ENCODE measurements around the gene RAP1GAP2.

DNA sequence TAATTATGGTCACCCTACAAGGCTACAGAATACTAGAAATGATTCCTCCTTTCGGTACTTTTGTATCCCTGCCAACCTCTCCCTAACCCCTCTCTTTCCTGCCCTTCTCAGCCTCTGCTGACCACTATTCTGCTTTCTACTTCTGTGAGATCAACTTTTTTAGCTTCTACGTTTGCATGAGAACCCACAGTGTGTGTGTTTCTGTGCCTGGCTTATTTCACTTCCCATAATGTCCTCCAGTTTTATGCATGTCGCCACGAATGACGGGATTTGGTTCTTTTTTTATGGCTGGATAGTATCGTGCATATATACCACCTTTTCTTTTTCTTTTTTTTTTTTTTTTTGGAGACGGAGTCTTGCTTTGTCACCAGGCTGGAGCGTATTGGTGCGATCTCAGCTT is 92.1 kb downstream of the RAP1GAP2 start:
- TF ChIP-seq, protein P1, sequence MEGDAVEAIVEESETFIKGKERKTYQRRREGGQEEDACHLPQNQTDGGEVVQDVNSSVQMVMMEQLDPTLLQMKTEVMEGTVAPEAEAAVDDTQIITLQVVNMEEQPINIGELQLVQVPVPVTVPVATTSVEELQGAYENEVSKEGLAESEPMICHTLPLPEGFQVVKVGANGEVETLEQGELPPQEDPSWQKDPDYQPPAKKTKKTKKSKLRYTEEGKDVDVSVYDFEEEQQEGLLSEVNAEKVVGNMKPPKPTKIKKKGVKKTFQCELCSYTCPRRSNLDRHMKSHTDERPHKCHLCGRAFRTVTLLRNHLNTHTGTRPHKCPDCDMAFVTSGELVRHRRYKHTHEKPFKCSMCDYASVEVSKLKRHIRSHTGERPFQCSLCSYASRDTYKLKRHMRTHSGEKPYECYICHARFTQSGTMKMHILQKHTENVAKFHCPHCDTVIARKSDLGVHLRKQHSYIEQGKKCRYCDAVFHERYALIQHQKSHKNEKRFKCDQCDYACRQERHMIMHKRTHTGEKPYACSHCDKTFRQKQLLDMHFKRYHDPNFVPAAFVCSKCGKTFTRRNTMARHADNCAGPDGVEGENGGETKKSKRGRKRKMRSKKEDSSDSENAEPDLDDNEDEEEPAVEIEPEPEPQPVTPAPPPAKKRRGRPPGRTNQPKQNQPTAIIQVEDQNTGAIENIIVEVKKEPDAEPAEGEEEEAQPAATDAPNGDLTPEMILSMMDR (IDR thresholded peaks at IDR 0.05; ENCODE audit: low read length): no peak
- TF ChIP-seq EZH2 (IDR thresholded peaks at IDR 0.05; ENCODE audit: borderline replicate concordance, low read length): no peak

Measured in OCI-LY1 (cell line).